SK-N-SH treated with all-trans-retinoic acid at 6 μM for 48 hours (cell line): ENCODE measurements around the gene TKTL1.

Experiments
- BACH2 ChIP-seq: fragments of 250-450 bp; sonication (Bioruptor Pico); IDR thresholded peaks from 2 replicates; pipeline ENCODE4 v1.9.0; 2021; ENCODE audit warnings: mild to moderate bottlenecking, borderline replicate concordance
- CREB5 ChIP-seq: fragments of 250-450 bp; sonication (Bioruptor Pico); IDR thresholded peaks from 2 replicates; pipeline ENCODE4 v1.5.1; 2020; ENCODE audit warnings: low read depth, mild to moderate bottlenecking, moderate library complexity
- PATZ1 ChIP-seq: fragments of 250-450 bp; sonication (Bioruptor Pico); IDR thresholded peaks from 2 replicates; pipeline ENCODE4 v1.8.0; 2020; ENCODE audit warnings: mild to moderate bottlenecking, moderate library complexity, borderline replicate concordance
- TSHZ2 ChIP-seq: fragments of 250-450 bp; sonication (Bioruptor Pico); IDR thresholded peaks from 2 replicates; pipeline ENCODE4 v1.5.0; 2020; ENCODE audit warnings: mild to moderate bottlenecking, moderate library complexity
- ZFP3 ChIP-seq: fragments of 250-450 bp; sonication (Bioruptor Pico); IDR thresholded peaks from 2 replicates; pipeline ENCODE4 v1.5.0; 2020; ENCODE audit warnings: mild to moderate bottlenecking, moderate library complexity

DNA sequence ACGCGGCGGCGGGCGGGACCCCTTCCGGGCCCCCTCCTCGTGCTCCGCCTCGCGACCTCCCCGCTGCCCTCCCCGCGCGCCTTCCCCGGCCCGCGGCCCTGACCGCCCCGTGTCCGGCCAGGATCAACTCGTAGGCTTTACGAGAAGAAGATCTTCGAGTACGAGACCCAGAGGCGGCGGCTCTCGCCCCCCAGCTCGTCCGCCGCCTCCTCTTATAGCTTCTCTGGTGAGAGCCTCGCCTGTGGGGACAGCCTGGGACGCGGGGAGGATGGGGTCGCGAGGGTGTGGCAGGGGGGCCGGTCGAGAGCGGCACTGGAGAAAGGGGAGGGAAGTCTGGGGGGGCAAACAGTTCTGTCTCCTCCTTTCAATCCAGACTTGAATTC, 84.0 kb downstream of the TKTL1 start:
- TF ChIP-seq BACH2 (CRISPR knock-in tag) (no peak), CREB5 (CRISPR knock-in tag) (no peak), ZFP3 (CRISPR knock-in tag) (no peak), PATZ1 (CRISPR knock-in tag) (no peak), TSHZ2 (CRISPR knock-in tag) (no peak)
